DOHH2 (cell line): Measurements from ENCODE around the gene TRAPPC11.

Experiments
- CTCF ChIP-seq: fragments of 200-600 bp; sonication (generic); IDR thresholded peaks from one replicate; pipeline ENCODE4 v1.5.1; 2014; ENCODE audit warnings: antibody characterized with exemption, mild to moderate bottlenecking, low read depth, low read length; ENCODE audit not compliant: poor library complexity, severe bottlenecking
- EZH2phosphoT487 ChIP-seq: fragments of 200-600 bp; sonication (generic); IDR thresholded peaks from 2 replicates; pipeline ENCODE4 v1.6.1; 2017; ENCODE audit warnings: borderline replicate concordance, mild to moderate bottlenecking, antibody characterized with exemption, low read length, moderate library complexity, mixed read lengths

- TF ChIP-seq CTCF: no peak
- TF ChIP-seq EZH2phosphoT487: no peak
Observed at GRCh38 chr4:183727482-183727881, 68.4 kb downstream of the TRAPPC11 start.
